HG03565 (cell line): ENCODE results near the gene STMN3.
"Not testable (repeated sequence)": the region's sequence is repeated elsewhere in the genome, so short reads cannot be mapped to it uniquely, and the experiment has no call there.

Experiments
- ATAC-seq: cut with Tn5 transposase; IDR thresholded peaks from one replicate; pipeline ENCODE4 v1.9.1; 2021; ENCODE audit warnings: mild to moderate bottlenecking, moderate library complexity; ENCODE audit not compliant: unreplicated experiment

Gene STMN3

GRCh38 chr20:63617876-63618265, 35.4 kb downstream of the STMN3 start:
- ATAC-seq, result no peak

- no peak for ATAC-seq
These were observed 35.9 kb downstream of the STMN3 start for GRCh38 chr20:63617092-63617875.

GRCh38 chr20:63613863-63614594, 39.2 kb downstream of the STMN3 start:
- ATAC-seq, result not testable (repeated sequence)

- no peak for ATAC-seq
These were observed 40.8 kb downstream of the STMN3 start for GRCh38 chr20:63612276-63612931.

GRCh38 chr20:63611646-63612045, 41.6 kb downstream of the STMN3 start:
- no peak for ATAC-seq

- no peak for ATAC-seq
These were observed 42.4 kb downstream of the STMN3 start for GRCh38 chr20:63610581-63611435.

- no peak for ATAC-seq
These were observed 46.5 kb downstream of the STMN3 start for GRCh38 chr20:63606686-63607085.

- ATAC-seq, result no peak
These were observed 50.9 kb downstream of the STMN3 start for GRCh38 chr20:63602321-63602720.

- not testable (repeated sequence) for ATAC-seq
These were observed 51.5 kb downstream of the STMN3 start for GRCh38 chr20:63601679-63602078.

- no peak for ATAC-seq
These were observed 53.7 kb downstream of the STMN3 start for GRCh38 chr20:63599396-63600050.

- no peak for ATAC-seq
These were observed 54.5 kb downstream of the STMN3 start for GRCh38 chr20:63598479-63599395.

GRCh38 chr20:63597651-63598478, 55.4 kb downstream of the STMN3 start:
- ATAC-seq, result no peak

- no peak for ATAC-seq
These were observed 56.8 kb downstream of the STMN3 start for GRCh38 chr20:63596423-63596822.

GRCh38 chr20:63595416-63596127, 57.7 kb downstream of the STMN3 start:
- no peak for ATAC-seq

- ATAC-seq, result no peak
These were observed 59.1 kb downstream of the STMN3 start for GRCh38 chr20:63594043-63594561.

- no peak for ATAC-seq
These were observed 60.6 kb downstream of the STMN3 start for GRCh38 chr20:63592661-63593060.

- ATAC-seq, result no peak
These were observed 61.4 kb downstream of the STMN3 start for GRCh38 chr20:63591786-63592355.
